Naive thymus-derived CD8-positive, alpha-beta T cell (primary cell): Measurements from ENCODE around the gene RAB3IP. TPM values are rescaled to one million over a fixed set of nuclear protein-coding genes. Genes with fewer than 3 reads are reported as not detected.
"Not testable (repeated sequence)": the region's sequence is repeated elsewhere in the genome, so short reads cannot be mapped to it uniquely, and the experiment has no call there.

ENCODE experiments used
- ATAC-seq, 2 donors: fragments of 150-1000 bp; cut with Tn5 transposase in 1 of 2; sonication (Bioruptor Pico), chemical (Tn5 transposase) in 1 of 2; 1 replicate in 1 of 2; 2 replicates in 1 of 2; pipeline ENCODE4 v1.10.0; 2021; ENCODE audit warnings: mild to moderate bottlenecking in 2 of 2, moderate library complexity in 2 of 2
- POLR2A ChIA-PET: fragments of 350-600 bp; sonication (Branson Sonifier 250); formaldehyde crosslinking; loops from one replicate; lab custom pipeline; 2021; ENCODE audit warnings: antibody characterized with exemption; lab: Charles Lee
- DNase-seq, 10 donors: peaks; one replicate each; pipeline versions ENCODE4 v3.0.0 to v3.0.0-alpha.2; 2020 to 2022
- H3K27ac Mint-ChIP-seq, 10 donors: one replicate each; pipeline ENCODE4 v1.8.0; 2020 to 2022; ENCODE audit warnings: mild to moderate bottlenecking in 10 of 10, mixed read lengths in 10 of 10, moderate library complexity in 4 of 10, inconsistent platforms in 1 of 10
- H3K27me3 Mint-ChIP-seq, 5 donors: one replicate each; pipeline ENCODE4 v1.8.0; 2021 to 2022; ENCODE audit warnings: mixed read lengths in 5 of 5
- H3K36me3 Mint-ChIP-seq, 3 donors: one replicate each; pipeline ENCODE4 v1.8.0; 2020 to 2022; ENCODE audit warnings: mixed read lengths in 3 of 3, mild to moderate bottlenecking in 2 of 3, inconsistent platforms in 1 of 3
- H3K4me1 Mint-ChIP-seq, 4 donors: one replicate each; pipeline ENCODE4 v1.8.0; 2021 to 2022; ENCODE audit warnings: mixed read lengths in 4 of 4
- H3K4me3 Mint-ChIP-seq, 10 donors: one replicate each; pipeline ENCODE4 v1.8.0; 2020 to 2022; ENCODE audit warnings: mild to moderate bottlenecking in 10 of 10, mixed read lengths in 10 of 10, moderate library complexity in 6 of 10, inconsistent platforms in 1 of 10
- H3K9me3 Mint-ChIP-seq, 9 donors: one replicate each; pipeline ENCODE4 v1.8.0; 2020 to 2022; ENCODE audit warnings: mixed read lengths in 9 of 9, mild to moderate bottlenecking in 3 of 9, inconsistent platforms in 1 of 9, moderate library complexity in 1 of 9
- polyA plus RNA-seq, 3 donors: library from polyadenylated mRNA; unstranded; fragments of 300-500 nt; fragmentation: Illumina TruSeq; gene quantifications; one replicate each; pipeline ENCODE4 v1.2.3, GENCODE V29; 2021
- total RNA-seq, 8 experiments: library from RNA in 2 of 8; stranded (reverse) in 2 of 8; gene quantifications; one replicate each; pipeline ENCODE4 v1.2.3 and lab custom pipeline; 2021 to 2026

Gene RAB3IP
- total and polyA plus RNA-seq, 5 experiments from 2014 or later = 27.3 to 38.8 (median 37.6) TPM

DNA sequence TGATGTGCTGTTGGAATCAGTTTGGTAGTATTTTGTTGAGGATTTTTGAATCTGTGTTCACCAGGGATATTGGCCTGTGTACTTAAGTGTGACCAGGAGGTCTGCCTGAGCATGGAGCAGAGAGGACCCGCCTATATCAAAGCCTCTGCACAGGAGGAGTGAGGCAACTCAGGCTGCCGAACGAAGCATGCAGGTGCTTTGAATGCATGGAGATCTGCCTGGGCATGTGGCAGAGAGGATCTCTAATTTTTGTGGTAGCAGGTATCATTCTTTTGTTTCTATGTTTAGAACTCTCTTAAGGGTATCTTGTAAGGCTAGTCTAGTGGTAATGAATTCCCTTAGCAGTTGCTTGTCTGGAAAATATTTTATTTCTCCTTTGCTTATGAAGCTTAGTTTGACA is 26.9 kb downstream of the RAB3IP start:
- POLR2A ChIA-PET = no interaction called here
- no peak overlapping the region for H3K27ac Mint-ChIP-seq
- H3K36me3 Mint-ChIP-seq = peaks cover 71 to 89% (median 87%) of the 10 kb centered on the region in 3 donors
- peaks cover 15 to 87% (median 49%) of the 10 kb centered on the region in 9 donors for H3K9me3 Mint-ChIP-seq
- ATAC-seq = no peak
- no peak overlapping the region for H3K4me3 Mint-ChIP-seq
- DNase-seq = no peak
- peaks cover 0 to 5% (median 2%) of the 10 kb centered on the region in 4 donors for H3K4me1 Mint-ChIP-seq
- H3K27me3 Mint-ChIP-seq = no peaks in the 10 kb centered on the region

DNA sequence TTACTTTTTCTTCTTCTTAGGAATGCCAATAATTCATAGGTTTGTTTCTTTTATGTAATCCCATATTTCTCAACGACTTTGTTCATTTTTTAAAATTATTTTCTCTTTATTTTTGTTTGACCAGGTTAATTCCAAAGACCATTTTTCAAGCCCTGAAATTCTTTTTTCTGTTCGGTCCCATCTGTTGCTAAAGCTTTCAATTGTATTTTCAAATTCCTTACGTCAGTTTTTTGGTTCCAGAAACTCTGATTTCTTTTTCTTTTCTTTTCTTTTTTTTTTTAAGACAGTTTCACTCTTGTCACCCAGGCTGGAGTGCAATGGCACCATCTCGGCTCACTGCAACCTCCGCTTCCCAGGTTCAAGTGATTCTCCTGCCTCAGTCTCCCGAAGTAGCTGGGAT is 27.6 kb downstream of the RAB3IP start:
- H3K4me1 Mint-ChIP-seq = peaks cover 0 to 7% (median 2%) of the 10 kb centered on the region in 4 donors
- H3K36me3 Mint-ChIP-seq = peaks cover 70 to 89% (median 84%) of the 10 kb centered on the region in 3 donors
- H3K4me3 Mint-ChIP-seq = no peak overlapping the region
- no peak for DNase-seq
- no peaks in the 10 kb centered on the region for H3K27me3 Mint-ChIP-seq
- POLR2A ChIA-PET = no interaction called here
- ATAC-seq = no peak
- H3K9me3 Mint-ChIP-seq = peaks cover 11 to 86% (median 49%) of the 10 kb centered on the region in 9 donors
- H3K27ac Mint-ChIP-seq = no peak overlapping the region

DNA sequence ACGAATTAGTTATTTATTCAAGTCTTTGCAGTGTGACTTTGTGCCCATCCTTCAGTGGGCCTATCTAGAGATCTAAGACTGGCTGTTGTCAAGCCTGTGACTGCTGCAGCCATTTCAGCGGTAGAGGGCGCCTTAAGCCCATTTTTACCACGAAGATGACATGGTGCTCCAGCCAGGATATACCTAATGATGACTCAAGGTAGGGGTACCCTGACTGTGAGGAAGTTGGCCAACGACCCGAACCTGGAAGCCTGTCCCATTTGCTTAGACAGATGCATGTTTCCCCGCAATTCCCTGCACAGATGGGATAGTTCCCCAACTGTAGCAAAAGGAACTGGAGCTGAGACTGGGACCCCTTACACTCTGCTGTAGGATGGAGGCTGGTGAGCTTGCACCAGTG is 41.3 kb downstream of the RAB3IP start:
- no peak overlapping the region for H3K27ac Mint-ChIP-seq
- POLR2A ChIA-PET = no interaction called here
- no peaks in the 10 kb centered on the region for H3K27me3 Mint-ChIP-seq
- ATAC-seq = no peak
- H3K4me3 Mint-ChIP-seq = no peak overlapping the region
- H3K4me1 Mint-ChIP-seq = peaks cover 0 to 16% (median 11%) of the 10 kb centered on the region in 4 donors
- H3K9me3 Mint-ChIP-seq = peaks cover 0 to 34% (median 13%) of the 10 kb centered on the region in 9 donors
- peaks cover 39 to 47% (median 41%) of the 10 kb centered on the region in 3 donors for H3K36me3 Mint-ChIP-seq
- peak in 1 of 10 donors; percentile 30 for DNase-seq

DNA sequence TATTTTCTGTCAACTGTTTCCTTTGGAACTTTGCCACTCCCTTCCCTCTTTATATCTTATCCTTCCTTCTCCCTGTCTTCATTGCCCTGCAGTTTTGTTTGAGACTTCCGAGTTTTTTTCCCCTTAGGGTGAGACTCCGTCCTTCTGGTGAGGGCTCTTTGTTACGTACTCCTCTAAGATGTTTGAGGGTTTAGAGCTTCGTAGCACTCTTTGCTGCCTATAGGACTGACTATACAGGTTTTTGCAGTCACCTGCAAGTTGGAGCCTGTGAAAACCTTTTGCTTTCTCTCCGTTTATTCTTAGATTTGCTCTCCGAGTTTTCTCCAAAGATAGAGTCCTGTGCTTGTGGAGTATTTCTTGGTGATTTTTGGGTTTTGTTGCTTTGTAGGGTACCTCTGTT is 44.7 kb downstream of the RAB3IP start:
- DNase-seq (no peak), ATAC-seq (no peak)
- Mint-ChIP-seq H3K27ac (no peak overlapping the region), H3K4me3 (peak overlapping the region in 1 of 10 donors; percentile 28), H3K36me3 (peaks cover 60 to 77% (median 69%) of the 10 kb centered on the region in 3 donors), H3K27me3 (no peaks in the 10 kb centered on the region), H3K9me3 (peaks cover 2 to 35% (median 13%) of the 10 kb centered on the region in 9 donors), H3K4me1 (peaks cover 0 to 19% (median 11%) of the 10 kb centered on the region in 4 donors)
- POLR2A ChIA-PET = no interaction called here

DNA sequence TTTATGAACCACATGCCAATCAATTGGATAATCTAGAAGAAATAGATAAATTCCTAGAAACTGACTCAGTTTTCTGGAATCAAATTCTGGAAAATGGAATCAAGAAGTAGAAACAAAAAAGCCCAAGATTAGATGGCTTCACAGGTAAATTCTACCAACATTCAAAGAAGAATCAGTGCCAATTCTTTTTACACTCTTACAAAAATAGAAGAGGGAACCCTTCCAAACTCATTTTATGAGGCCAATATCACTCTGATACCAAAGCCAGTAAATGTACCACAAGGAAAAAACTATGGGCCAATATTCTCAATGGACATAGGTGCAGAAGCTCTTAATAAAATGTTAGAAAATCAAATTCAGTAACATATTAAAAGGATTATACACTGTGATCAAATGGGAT is 50.7 kb downstream of the RAB3IP start:
- Mint-ChIP-seq H3K4me1 (peaks cover 0 to 3% (median 0%) of the 10 kb centered on the region in 4 donors), H3K36me3 (peaks cover 63 to 87% (median 66%) of the 10 kb centered on the region in 3 donors), H3K27me3 (no peaks in the 10 kb centered on the region), H3K4me3 (no peak overlapping the region), H3K27ac (no peak overlapping the region), H3K9me3 (peaks cover 20 to 48% (median 30%) of the 10 kb centered on the region in 9 donors)
- POLR2A ChIA-PET = no interaction called here
- DNase-seq (no peak), ATAC-seq (no peak)

DNA sequence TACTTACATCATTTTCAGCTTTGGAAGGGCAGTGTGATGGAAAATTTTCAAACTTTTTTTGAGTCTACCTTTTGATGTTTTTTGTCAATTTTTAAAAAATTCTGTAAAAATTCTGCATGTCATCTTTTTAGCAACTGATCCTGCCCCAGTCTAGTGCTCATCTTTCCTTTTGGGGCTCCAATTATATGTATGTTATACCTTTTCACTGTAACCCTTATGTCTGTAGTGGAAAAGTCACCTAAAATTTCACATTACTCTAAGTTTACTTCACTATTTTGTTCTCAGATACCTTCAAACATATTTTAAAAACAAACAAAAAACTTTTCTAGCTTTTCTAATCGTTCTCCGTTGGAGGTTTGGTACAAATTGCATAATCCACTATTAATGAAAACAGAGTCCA is 53.9 kb downstream of the RAB3IP start:
- DNase-seq (no peak), ATAC-seq (no peak)
- no peak overlapping the region for H3K27ac Mint-ChIP-seq
- H3K9me3 Mint-ChIP-seq = peaks cover 22 to 54% (median 31%) of the 10 kb centered on the region in 9 donors
- POLR2A ChIA-PET = no interaction called here
- H3K36me3 Mint-ChIP-seq = peaks cover 63 to 88% (median 67%) of the 10 kb centered on the region in 3 donors
- no peaks in the 10 kb centered on the region for H3K27me3 Mint-ChIP-seq
- no peaks in the 10 kb centered on the region for H3K4me1 Mint-ChIP-seq
- H3K4me3 Mint-ChIP-seq = no peak overlapping the region

DNA sequence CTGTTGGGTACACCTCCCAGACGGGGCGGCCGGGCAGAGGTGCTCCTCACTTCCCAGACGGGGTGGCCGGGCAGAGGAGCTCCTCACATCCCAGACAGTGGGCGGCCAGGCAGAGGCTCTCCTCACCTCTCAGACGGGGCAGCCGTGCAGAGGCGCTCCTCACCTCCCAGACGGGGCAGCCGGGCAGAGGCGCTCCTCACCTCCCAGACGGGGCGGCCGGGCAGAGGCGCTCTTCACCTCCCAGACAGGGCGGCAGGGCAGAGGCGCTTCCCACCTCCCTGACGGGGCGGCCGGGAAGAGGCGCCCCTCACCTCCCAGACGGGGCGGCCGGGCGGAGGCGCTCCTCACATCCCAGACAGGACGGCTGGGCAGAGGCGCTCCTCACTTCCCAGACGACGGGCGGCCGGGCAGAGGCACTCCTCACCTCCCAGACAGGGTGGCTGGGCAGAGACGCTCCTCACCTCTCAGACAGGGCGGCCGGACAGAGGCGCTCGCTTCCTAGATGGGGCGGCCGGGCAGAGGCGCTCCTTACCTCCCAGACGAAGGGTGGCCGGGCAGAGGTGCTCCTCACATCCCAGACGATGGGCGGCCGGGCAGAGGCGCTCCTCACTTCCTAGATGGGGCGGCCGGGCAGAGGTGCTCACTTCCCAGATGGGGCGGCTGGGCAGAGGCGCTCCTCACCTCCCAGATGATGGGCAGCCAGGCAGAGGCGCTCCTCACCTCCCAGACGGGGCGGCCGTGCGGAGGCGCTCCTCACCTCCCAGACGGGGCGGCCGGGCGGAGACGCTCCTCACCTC is 68.6 kb downstream of the RAB3IP start:
- H3K4me3 Mint-ChIP-seq, H3K27me3 Mint-ChIP-seq, ATAC-seq, H3K4me1 Mint-ChIP-seq, POLR2A ChIA-PET, DNase-seq, H3K27ac Mint-ChIP-seq: not testable (repeated sequence)
- Mint-ChIP-seq H3K36me3 (peaks cover 29 to 78% (median 69%) of the 10 kb centered on the region in 3 donors), H3K9me3 (peaks cover 0 to 47% (median 22%) of the 10 kb centered on the region in 9 donors)

DNA sequence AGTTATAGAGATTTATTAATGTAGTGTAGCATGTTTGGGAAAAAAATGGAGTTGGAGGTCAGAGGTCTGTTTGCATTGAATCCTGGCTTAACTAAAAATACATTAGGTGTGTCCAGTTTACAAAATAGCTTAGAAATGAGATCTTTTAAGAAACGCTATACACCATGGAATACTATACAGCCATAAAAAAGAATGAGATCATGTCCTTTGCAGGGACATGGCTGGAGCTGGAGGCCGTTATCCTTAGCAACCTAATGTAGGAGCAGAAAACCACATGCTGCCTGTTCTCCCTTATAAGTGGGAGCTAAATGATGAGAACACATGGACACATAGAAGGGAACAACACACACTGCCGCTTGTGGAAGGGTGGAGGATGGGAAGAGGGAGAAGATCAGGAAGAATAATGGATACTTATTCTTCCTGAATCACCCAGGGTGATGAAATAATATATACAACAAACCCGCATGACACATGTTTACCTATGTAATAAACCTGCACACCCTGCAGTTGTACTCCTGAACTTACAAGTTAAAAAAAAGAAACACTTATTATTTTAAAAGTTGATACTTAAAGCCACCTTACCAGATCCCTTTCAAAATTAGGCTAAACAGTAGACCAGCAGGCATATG is 72.3 kb downstream of the RAB3IP start:
- POLR2A ChIA-PET = no interaction called here
- H3K9me3 Mint-ChIP-seq = peaks cover 0 to 36% (median 20%) of the 10 kb centered on the region in 9 donors
- DNase-seq = no peak
- H3K4me1 Mint-ChIP-seq = no peaks in the 10 kb centered on the region
- H3K27ac Mint-ChIP-seq = no peak overlapping the region
- no peak for ATAC-seq
- H3K27me3 Mint-ChIP-seq = no peaks in the 10 kb centered on the region
- peaks cover 23 to 88% (median 70%) of the 10 kb centered on the region in 3 donors for H3K36me3 Mint-ChIP-seq
- no peak overlapping the region for H3K4me3 Mint-ChIP-seq

DNA sequence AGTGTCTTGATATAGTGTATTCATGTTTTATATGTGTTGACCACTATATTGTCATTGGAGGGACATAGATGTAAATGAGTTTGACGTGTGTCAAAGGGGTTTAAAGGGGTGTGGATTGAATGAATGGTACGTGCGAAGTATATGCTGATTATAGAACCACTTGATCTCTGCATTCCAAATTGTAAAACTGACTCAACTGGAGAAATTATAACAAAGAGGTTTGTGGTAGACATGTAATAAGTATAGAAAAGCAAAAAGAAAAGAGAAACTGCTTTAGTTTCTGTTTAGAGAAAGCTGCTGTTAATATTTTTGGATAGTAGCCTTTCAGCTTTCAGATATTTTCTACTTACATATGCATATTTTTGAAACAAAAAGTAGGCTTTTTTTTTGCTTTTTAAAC is 77.4 kb downstream of the RAB3IP start:
- POLR2A ChIA-PET = no interaction called here
- no peaks in the 10 kb centered on the region for H3K27me3 Mint-ChIP-seq
- no peak overlapping the region for H3K4me3 Mint-ChIP-seq
- H3K36me3 Mint-ChIP-seq = peaks cover 6 to 53% (median 40%) of the 10 kb centered on the region in 3 donors
- peak overlapping the region in 1 of 10 donors; percentile 34 for H3K27ac Mint-ChIP-seq
- DNase-seq = no peak
- peaks cover 0 to 3% (median 0%) of the 10 kb centered on the region in 4 donors for H3K4me1 Mint-ChIP-seq
- no peak for ATAC-seq
- peaks cover 0 to 4% (median 0%) of the 10 kb centered on the region in 9 donors for H3K9me3 Mint-ChIP-seq

DNA sequence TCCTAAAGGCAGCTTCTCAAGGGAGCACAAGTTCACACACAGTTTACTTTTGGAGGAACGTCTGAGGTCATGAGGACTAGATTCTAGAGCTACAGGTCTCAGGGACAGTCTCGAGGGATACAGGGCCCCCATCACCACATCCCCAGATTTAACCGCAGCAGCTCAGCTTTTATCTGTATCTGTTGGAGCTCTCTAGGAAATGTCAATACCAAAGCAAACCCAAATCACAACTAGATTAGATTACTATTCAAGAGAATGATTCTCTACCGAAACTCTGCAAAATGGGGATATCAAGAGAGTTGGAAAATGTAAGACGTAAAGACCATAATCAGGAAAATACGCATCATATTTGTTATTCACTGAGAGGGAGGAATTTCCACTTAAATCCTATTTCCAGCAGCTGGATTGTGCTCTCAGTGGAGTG is 82.4 kb downstream of the RAB3IP start:
- ATAC-seq = no peak
- Mint-ChIP-seq H3K27ac (no peak overlapping the region), H3K9me3 (peaks cover 0 to 4% (median 0%) of the 10 kb centered on the region in 9 donors), H3K36me3 (peaks cover 0 to 7% (median 7%) of the 10 kb centered on the region in 3 donors), H3K27me3 (peaks cover 0 to 10% (median 0%) of the 10 kb centered on the region in 5 donors), H3K4me3 (no peak overlapping the region), H3K4me1 (peaks cover 0 to 3% (median 0%) of the 10 kb centered on the region in 4 donors)
- POLR2A ChIA-PET = interaction anchor here (0.6 to 0.7 kb wide), 3 partner anchors 70 to 526 kb away, joined by 3 to 7 read pairs (median 4); no protein-coding TSS in a partner anchor
- no peak for DNase-seq

DNA sequence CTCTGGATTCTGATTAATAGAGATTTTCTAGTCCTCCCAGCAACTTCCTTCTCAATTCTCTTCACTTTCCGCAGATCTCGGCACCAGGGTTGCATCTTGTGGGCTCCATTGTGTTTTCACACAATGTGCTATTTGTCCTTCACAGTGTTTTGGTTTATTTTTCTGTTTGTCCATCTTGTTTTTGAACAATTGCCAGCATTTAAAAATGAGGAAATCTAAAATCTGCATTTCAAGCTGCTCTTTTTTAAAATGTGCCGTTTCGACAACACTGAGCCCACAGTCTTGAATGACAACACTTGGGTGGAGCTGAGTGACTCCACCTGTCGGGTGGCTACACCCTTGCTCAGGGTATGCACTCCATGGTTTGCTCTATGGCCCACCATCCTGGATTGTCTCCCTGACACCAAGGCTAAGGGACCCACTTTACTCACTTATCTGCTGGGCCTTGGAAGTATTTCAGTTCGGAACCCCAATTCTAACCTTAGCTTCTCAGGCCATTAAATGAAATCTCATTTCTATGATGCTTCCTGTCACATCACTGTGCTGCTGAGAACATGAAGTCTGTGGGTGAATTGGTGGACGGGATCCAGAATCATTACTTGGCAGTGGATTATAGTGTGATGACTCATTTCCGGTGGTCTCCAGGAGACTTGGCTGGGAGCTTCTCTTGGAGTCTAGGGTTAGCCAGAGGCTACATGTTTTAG is 82.9 kb downstream of the RAB3IP start:
- H3K36me3 Mint-ChIP-seq = peaks cover 0 to 4% (median 3%) of the 10 kb centered on the region in 3 donors
- DNase-seq (no peak), ATAC-seq (no peak)
- H3K4me1 Mint-ChIP-seq = peaks cover 0 to 3% (median 0%) of the 10 kb centered on the region in 4 donors
- POLR2A ChIA-PET = no interaction called here
- no peak overlapping the region for H3K27ac Mint-ChIP-seq
- no peak overlapping the region for H3K4me3 Mint-ChIP-seq
- peaks cover 0 to 10% (median 2%) of the 10 kb centered on the region in 5 donors for H3K27me3 Mint-ChIP-seq
- peaks cover 0 to 4% (median 0%) of the 10 kb centered on the region in 9 donors for H3K9me3 Mint-ChIP-seq

DNA sequence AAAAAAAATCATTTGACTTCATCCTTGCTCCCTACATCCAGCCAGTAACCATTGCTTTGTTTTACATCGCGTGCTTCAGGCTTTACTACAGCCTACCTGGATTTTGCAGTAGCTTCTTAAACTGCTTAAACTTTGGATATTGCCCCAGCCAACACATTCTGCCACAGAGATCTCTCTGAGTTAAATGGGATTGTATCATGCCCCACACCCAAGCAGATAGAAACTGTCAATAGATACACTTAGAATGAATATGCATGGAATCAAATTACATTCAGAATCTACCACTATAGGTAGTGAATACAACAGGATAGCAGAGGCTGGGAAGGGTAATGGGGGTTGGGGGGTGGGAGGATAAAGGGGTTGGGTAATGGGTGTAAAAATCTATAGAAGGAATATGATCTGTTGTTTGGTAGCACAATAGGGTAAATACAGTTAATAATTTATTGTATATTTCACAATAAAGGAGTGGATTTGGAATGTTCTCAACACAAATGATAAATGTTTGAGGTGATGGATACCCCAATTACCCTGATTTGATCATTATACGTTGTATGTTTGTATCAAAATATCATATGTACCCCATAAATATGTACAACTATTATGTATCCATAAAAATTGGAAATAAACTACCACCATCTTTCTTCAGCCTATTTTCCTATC is 83.7 kb downstream of the RAB3IP start:
- POLR2A ChIA-PET = no interaction called here

More for the DNA sequence above, 83.7 kb downstream of the RAB3IP start:
- no peaks in the 10 kb centered on the region for H3K36me3 Mint-ChIP-seq
- peaks cover 0 to 15% (median 8%) of the 10 kb centered on the region in 5 donors for H3K27me3 Mint-ChIP-seq
- peaks cover 0 to 3% (median 0%) of the 10 kb centered on the region in 4 donors for H3K4me1 Mint-ChIP-seq
- ATAC-seq (no peak), DNase-seq (no peak)
- no peak overlapping the region for H3K4me3 Mint-ChIP-seq
- no peak overlapping the region for H3K27ac Mint-ChIP-seq
- H3K9me3 Mint-ChIP-seq = peaks cover 0 to 4% (median 0%) of the 10 kb centered on the region in 9 donors
